Fibroblast of villous mesenchyme (primary cell): ENCODE results near the gene PNMT. TPM values are rescaled to one million over a fixed set of nuclear protein-coding genes. Genes with fewer than 3 reads are reported as not detected.

Experiments
- DNase-seq: peaks from one replicate; pipeline ENCODE4 v3.0.0-alpha.2; 2010; ENCODE audit warnings: low read depth
- H3K4me3 ChIP-seq: 2 replicates; pipeline ENCODE4 v1.5.1; 2011; ENCODE audit warnings: low read depth, mild to moderate bottlenecking, low read length
- CTCF ChIP-seq: IDR thresholded peaks from 2 replicates; pipeline ENCODE4 v1.5.1; 2012; ENCODE audit warnings: low read depth, mild to moderate bottlenecking, low read length; ENCODE audit not compliant: insufficient read depth
- total RNA-seq: library from RNA; depleted of rRNA; stranded (reverse); fragments of >200 nt; gene quantifications from 2 replicates; pipeline ENCODE4 v1.2.3, GENCODE V29; 2012

Gene PNMT
- total RNA-seq, 1 donor: not detected

- H3K4me3 ChIP-seq: no peak overlapping the region
- peak; percentile 35 for DNase-seq
- TF ChIP-seq CTCF: peak; percentile 88
Measured at GRCh38 chr17:39653662-39654331, 14.5 kb upstream of the PNMT start.

- H3K4me3 ChIP-seq: no peak overlapping the region
- no peak for TF ChIP-seq CTCF
- no peak for DNase-seq
Measured at GRCh38 chr17:39655105-39655504, 13.1 kb upstream of the PNMT start.

GRCh38 chr17:39658346-39658745, 9.9 kb upstream of the PNMT start:
- no peak for DNase-seq
- no peak for TF ChIP-seq CTCF
- no peak overlapping the region for H3K4me3 ChIP-seq

GRCh38 chr17:39658760-39659159, 9.5 kb upstream of the PNMT start:
- DNase-seq: no peak
- no peak for TF ChIP-seq CTCF
- no peak overlapping the region for H3K4me3 ChIP-seq

- no peak for DNase-seq
- TF ChIP-seq CTCF: no peak
- H3K4me3 ChIP-seq: no peak overlapping the region
Measured at GRCh38 chr17:39659279-39660010, 8.8 kb upstream of the PNMT start.

- TF ChIP-seq CTCF: no peak
- no peak for DNase-seq
- no peak overlapping the region for H3K4me3 ChIP-seq
Measured at GRCh38 chr17:39660011-39660360, 8.3 kb upstream of the PNMT start.
